WTC11 (cell line): ENCODE measurements around the gene LRRC41. TPM values are rescaled to one million over a fixed set of nuclear protein-coding genes. Genes with fewer than 3 reads are reported as not detected.

ENCODE experiments used
- ATAC-seq: fragments of 200-7000 bp; cut with Tn5 transposase; 2 replicates; pipeline ENCODE4 v1.10.0; 2021; ENCODE audit warnings: mild to moderate bottlenecking, moderate library complexity
- CTCF ChIA-PET: fragments of 300-600 bp; sonication (Branson Sonifier 250); formaldehyde crosslinking; loops from one replicate; lab custom pipeline; 2021; ENCODE audit warnings: antibody characterized with exemption; lab: Charles Lee
- POLR2A ChIA-PET: fragments of 350-600 bp; sonication (Branson Sonifier 250); formaldehyde crosslinking; loops from one replicate; lab custom pipeline; 2021; ENCODE audit warnings: antibody characterized with exemption; lab: Charles Lee
- DNase-seq: peaks from one replicate; pipeline ENCODE4 v3.0.0; 2021; ENCODE audit warnings: low spot score
- H3K27ac Mint-ChIP-seq: 2 replicates; pipeline ENCODE4 v1.8.0; 2021; ENCODE audit warnings: mixed read lengths
- H3K27me3 Mint-ChIP-seq: 2 replicates; pipeline ENCODE4 v1.8.0; 2021; ENCODE audit warnings: low read depth, mild to moderate bottlenecking, moderate library complexity, mixed read lengths
- H3K36me3 Mint-ChIP-seq: 2 replicates; pipeline ENCODE4 v1.8.0; 2021; ENCODE audit warnings: mixed read lengths
- H3K4me1 Mint-ChIP-seq: 2 replicates; pipeline ENCODE4 v1.8.0; 2022; ENCODE audit warnings: mixed read lengths
- H3K4me3 Mint-ChIP-seq: 2 replicates; pipeline ENCODE4 v1.8.0; 2021; ENCODE audit warnings: mild to moderate bottlenecking, moderate library complexity, mixed read lengths
- H3K9me3 Mint-ChIP-seq: 2 replicates; pipeline ENCODE4 v1.8.0; 2021; ENCODE audit warnings: mixed read lengths
- E2F5 ChIP-seq: sonication (generic); formaldehyde crosslinking; IDR thresholded peaks from 2 replicates; pipeline ENCODE4 v1.8.1; 2022; ENCODE audit warnings: mild to moderate bottlenecking, moderate library complexity, missing genetic modification reagents
- FOXK1 ChIP-seq: sonication (generic); formaldehyde crosslinking; IDR thresholded peaks from 2 replicates; pipeline ENCODE4 v1.8.0; 2022; ENCODE audit warnings: mild to moderate bottlenecking, moderate library complexity, missing genetic modification reagents
- GABPB1 ChIP-seq: sonication (generic); formaldehyde crosslinking; IDR thresholded peaks from 2 replicates; pipeline ENCODE4 v1.8.1; 2023; ENCODE audit warnings: mild to moderate bottlenecking, missing genetic modification reagents
- NFE2L1 ChIP-seq: sonication (generic); formaldehyde crosslinking; IDR thresholded peaks from 2 replicates; pipeline ENCODE4 v1.8.1; 2023; ENCODE audit warnings: missing genetic modification reagents
- RORB ChIP-seq: fragments of 250-450 bp; sonication (Bioruptor Pico); IDR thresholded peaks from 2 replicates; pipeline ENCODE4 v1.9.0; 2021; ENCODE audit warnings: mild to moderate bottlenecking
- SMAD4 ChIP-seq: sonication (generic); formaldehyde crosslinking; IDR thresholded peaks from 2 replicates; pipeline ENCODE4 v1.8.0; 2022; ENCODE audit warnings: mild to moderate bottlenecking, missing genetic modification reagents
- SOX15 ChIP-seq: fragments of 250-450 bp; sonication (Bioruptor Pico); IDR thresholded peaks from 2 replicates; pipeline ENCODE4 v1.9.0; 2021; ENCODE audit warnings: mild to moderate bottlenecking
- ZNF232 ChIP-seq: sonication (generic); formaldehyde crosslinking; IDR thresholded peaks from 2 replicates; pipeline ENCODE4 v1.8.0; 2022; ENCODE audit warnings: mild to moderate bottlenecking, missing genetic modification reagents
- ZNF416 ChIP-seq: fragments of 250-450 bp; sonication (Bioruptor Pico); IDR thresholded peaks from 2 replicates; pipeline ENCODE4 v1.9.0; 2021; ENCODE audit warnings: mild to moderate bottlenecking, inconsistent platforms
- total RNA-seq: library from RNA; stranded (reverse); gene quantifications from 3 replicates; pipeline ENCODE4 v1.2.3, GENCODE V29; 2021
- TF ChIP-seq, protein P1 (sequence below): sonication (generic); formaldehyde crosslinking; conservative IDR thresholded peaks from 2 replicates; pipeline ENCODE4 v1.8.1; 2022; ENCODE audit warnings: mild to moderate bottlenecking, missing genetic modification reagents
- TF ChIP-seq, protein P2 (sequence below): sonication (generic); formaldehyde crosslinking; IDR thresholded peaks from 2 replicates; pipeline ENCODE4 v1.8.0; 2023; ENCODE audit warnings: missing genetic modification reagents, mild to moderate bottlenecking, borderline replicate concordance
- TF ChIP-seq, protein P3 (sequence below): fragments of 250-450 bp; sonication (Bioruptor Pico); conservative IDR thresholded peaks from 2 replicates; pipeline ENCODE4 v1.9.0; 2021; ENCODE audit warnings: mild to moderate bottlenecking
- TF ChIP-seq, protein P4 (sequence below): sonication (generic); formaldehyde crosslinking; IDR thresholded peaks from 2 replicates; pipeline ENCODE4 v1.8.1; 2023; ENCODE audit warnings: mild to moderate bottlenecking, missing genetic modification reagents
- TF ChIP-seq, protein P5 (sequence below): sonication (generic); formaldehyde crosslinking; IDR thresholded peaks from 2 replicates; pipeline ENCODE4 v1.8.1; 2022; ENCODE audit warnings: missing genetic modification reagents, borderline replicate concordance

Gene LRRC41
- total RNA-seq, 1 experiment from 2014 or later = 46.0 TPM

- TF ChIP-seq, protein P1, sequence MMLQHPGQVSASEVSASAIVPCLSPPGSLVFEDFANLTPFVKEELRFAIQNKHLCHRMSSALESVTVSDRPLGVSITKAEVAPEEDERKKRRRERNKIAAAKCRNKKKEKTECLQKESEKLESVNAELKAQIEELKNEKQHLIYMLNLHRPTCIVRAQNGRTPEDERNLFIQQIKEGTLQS (CRISPR knock-in tag) = no peak
- TF ChIP-seq FOXK1 (CRISPR knock-in tag) = no peak
- no peak for TF ChIP-seq RORB (CRISPR knock-in tag)
- TF ChIP-seq SMAD4 (CRISPR knock-in tag) = no peak
- ChIA-PET CTCF (interaction anchor here (0.6 to 1.6 kb wide), 3 partner anchors 9 to 51 kb away, joined by 3 to 4 read pairs (median 3); partner anchors contain the start of gene RAD54L), POLR2A (no interaction called here)
- no peaks in the 10 kb centered on the region for H3K9me3 Mint-ChIP-seq
- H3K4me3 Mint-ChIP-seq = no peak overlapping the region
- peaks cover 76% of the 10 kb centered on the region for H3K36me3 Mint-ChIP-seq
- no peak overlapping the region for H3K27ac Mint-ChIP-seq
- no peaks in the 10 kb centered on the region for H3K4me1 Mint-ChIP-seq
- H3K27me3 Mint-ChIP-seq = no peaks in the 10 kb centered on the region
- no peak for DNase-seq
- ATAC-seq = no peak
Measured at GRCh38 chr1:46274225-46275029, 29.0 kb downstream of the LRRC41 start.

DNA sequence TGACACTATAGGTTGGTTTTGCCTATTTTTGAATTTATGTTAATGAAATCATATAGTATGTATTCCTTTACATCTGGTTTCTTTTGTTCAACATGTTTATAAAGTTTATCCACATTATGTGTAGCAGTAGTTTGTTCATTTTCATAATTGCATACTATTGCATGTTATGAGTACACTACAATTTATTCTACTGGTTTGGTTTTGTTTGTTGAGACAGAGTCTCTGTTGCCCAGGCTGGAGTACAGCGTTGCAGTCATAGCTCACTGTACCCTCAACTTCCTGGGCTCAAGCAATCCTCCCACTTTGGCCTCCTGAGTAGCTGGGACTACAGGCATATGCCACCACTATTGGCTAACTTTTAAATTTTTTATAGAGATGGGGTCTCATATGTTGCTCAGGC lies 34.8 kb downstream of the LRRC41 start:
- Mint-ChIP-seq H3K27me3 (no peaks in the 10 kb centered on the region), H3K36me3 (peaks cover 78% of the 10 kb centered on the region), H3K4me1 (no peaks in the 10 kb centered on the region), H3K9me3 (no peaks in the 10 kb centered on the region), H3K4me3 (no peak overlapping the region), H3K27ac (no peak overlapping the region)
- DNase-seq = no peak
- ATAC-seq = no peak
- CTCF ChIA-PET = no interaction called here
- TF ChIP-seq, protein P2, sequence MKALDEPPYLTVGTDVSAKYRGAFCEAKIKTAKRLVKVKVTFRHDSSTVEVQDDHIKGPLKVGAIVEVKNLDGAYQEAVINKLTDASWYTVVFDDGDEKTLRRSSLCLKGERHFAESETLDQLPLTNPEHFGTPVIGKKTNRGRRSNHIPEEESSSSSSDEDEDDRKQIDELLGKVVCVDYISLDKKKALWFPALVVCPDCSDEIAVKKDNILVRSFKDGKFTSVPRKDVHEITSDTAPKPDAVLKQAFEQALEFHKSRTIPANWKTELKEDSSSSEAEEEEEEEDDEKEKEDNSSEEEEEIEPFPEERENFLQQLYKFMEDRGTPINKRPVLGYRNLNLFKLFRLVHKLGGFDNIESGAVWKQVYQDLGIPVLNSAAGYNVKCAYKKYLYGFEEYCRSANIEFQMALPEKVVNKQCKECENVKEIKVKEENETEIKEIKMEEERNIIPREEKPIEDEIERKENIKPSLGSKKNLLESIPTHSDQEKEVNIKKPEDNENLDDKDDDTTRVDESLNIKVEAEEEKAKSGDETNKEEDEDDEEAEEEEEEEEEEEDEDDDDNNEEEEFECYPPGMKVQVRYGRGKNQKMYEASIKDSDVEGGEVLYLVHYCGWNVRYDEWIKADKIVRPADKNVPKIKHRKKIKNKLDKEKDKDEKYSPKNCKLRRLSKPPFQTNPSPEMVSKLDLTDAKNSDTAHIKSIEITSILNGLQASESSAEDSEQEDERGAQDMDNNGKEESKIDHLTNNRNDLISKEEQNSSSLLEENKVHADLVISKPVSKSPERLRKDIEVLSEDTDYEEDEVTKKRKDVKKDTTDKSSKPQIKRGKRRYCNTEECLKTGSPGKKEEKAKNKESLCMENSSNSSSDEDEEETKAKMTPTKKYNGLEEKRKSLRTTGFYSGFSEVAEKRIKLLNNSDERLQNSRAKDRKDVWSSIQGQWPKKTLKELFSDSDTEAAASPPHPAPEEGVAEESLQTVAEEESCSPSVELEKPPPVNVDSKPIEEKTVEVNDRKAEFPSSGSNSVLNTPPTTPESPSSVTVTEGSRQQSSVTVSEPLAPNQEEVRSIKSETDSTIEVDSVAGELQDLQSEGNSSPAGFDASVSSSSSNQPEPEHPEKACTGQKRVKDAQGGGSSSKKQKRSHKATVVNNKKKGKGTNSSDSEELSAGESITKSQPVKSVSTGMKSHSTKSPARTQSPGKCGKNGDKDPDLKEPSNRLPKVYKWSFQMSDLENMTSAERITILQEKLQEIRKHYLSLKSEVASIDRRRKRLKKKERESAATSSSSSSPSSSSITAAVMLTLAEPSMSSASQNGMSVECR (CRISPR knock-in tag) = no peak
- TF ChIP-seq, protein P3, sequence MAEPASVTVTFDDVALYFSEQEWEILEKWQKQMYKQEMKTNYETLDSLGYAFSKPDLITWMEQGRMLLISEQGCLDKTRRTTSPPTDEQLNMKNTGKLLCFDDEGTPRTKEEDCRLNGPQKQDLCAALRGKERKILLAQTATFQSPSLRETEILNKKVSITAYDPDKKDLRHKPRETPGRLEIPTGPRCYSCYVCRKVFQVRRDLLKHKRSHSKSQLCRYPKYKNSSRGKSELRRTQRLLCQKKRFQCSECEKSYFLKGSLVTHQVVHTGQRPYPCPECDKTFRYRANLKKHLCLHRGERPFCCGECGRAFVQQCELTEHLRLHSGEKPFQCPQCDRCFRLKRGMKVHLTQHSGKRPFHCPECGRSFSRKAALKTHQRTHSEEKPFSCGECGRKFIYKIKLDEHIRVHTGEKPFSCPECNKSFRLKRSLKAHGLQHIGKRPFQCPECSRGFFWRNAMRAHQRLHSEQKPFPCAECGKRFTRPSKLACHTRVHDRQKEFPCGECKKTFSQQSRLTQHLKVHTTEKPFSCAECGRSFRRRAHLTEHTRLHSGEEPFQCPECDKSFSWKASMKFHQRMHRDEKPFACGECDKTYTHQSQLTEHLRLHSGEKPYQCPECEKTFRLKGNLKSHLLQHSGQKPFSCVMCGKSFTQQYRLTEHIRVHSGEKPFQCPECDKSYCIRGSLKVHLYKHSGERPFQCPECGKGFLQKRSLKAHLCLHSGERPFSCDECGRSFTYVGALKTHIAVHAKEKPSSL (CRISPR knock-in tag) = no peak
- TF ChIP-seq SOX15 (CRISPR knock-in tag) = no peak
- TF ChIP-seq NFE2L1 = no peak
- TF ChIP-seq E2F5 = no peak
- TF ChIP-seq, protein P4, sequence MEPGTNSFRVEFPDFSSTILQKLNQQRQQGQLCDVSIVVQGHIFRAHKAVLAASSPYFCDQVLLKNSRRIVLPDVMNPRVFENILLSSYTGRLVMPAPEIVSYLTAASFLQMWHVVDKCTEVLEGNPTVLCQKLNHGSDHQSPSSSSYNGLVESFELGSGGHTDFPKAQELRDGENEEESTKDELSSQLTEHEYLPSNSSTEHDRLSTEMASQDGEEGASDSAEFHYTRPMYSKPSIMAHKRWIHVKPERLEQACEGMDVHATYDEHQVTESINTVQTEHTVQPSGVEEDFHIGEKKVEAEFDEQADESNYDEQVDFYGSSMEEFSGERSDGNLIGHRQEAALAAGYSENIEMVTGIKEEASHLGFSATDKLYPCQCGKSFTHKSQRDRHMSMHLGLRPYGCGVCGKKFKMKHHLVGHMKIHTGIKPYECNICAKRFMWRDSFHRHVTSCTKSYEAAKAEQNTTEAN = no peak
- TF ChIP-seq GABPB1 = no peak
- TF ChIP-seq, protein P5, sequence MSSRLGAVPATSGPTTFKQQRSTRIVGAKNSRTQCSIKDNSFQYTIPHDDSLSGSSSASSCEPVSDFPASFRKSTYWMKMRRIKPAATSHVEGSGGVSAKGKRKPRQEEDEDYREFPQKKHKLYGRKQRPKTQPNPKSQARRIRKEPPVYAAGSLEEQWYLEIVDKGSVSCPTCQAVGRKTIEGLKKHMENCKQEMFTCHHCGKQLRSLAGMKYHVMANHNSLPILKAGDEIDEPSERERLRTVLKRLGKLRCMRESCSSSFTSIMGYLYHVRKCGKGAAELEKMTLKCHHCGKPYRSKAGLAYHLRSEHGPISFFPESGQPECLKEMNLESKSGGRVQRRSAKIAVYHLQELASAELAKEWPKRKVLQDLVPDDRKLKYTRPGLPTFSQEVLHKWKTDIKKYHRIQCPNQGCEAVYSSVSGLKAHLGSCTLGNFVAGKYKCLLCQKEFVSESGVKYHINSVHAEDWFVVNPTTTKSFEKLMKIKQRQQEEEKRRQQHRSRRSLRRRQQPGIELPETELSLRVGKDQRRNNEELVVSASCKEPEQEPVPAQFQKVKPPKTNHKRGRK = no peak
- TF ChIP-seq ZNF416 (CRISPR knock-in tag) = no peak
- TF ChIP-seq ZNF232 (CRISPR knock-in tag) = no peak
- POLR2A ChIA-PET = no interaction called here
